ENCODE results near the gene GTPBP1. TPM values are rescaled to one million over a fixed set of nuclear protein-coding genes. Genes with fewer than 3 reads are reported as not detected.

GTPBP1 gene
- total RNA-seq, 1 experiment from 2014 or later = 108 TPM

DNA sequence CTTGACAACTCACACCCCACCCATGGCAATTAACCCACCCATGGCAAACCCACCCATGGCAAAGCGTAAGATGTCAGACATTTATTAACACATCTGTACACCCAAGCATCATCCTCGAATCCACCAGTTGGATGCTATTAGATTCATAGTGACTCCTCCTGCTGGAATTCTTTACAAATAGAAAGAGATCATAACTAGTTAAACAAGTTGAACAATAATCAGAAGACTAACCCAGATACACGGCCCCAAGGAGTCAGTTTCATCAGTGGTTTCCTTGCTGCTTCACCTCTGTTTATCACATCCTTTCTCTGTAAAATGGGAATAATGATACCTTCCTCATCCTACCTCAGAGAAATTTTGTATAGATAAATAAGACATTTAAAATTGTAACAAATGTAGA, 5.1 kb downstream of the GTPBP1 start:
- Histone ChIP-seq H3K79me2 (ENCODE audit: insufficient read depth, low read length) (peaks cover 46% of the 10 kb centered on the region; the same call in 1 of the 2 replicates), H3K27ac (ENCODE audit: insufficient read length, low read depth, low read length) (no peak overlapping the region)
- H3K4me3 Mint-ChIP-seq = no peak overlapping the region

More for the DNA sequence above, 5.1 kb downstream of the GTPBP1 start:
- H3K4me2 ChIP-seq (ENCODE audit: insufficient read depth, insufficient read length, low read length) = no peak overlapping the region
- no peaks in the 10 kb centered on the region for H3K9me3 ChIP-seq (ENCODE audit: control insufficient read depth, low read depth, low read length)
- no peak overlapping the region for H4K91ac ChIP-seq (ENCODE audit: insufficient read length, low read depth, low read length)
- no peak overlapping the region for H3K27ac Mint-ChIP-seq
- no peak overlapping the region for H2AK5ac ChIP-seq (ENCODE audit: insufficient read length, low read length)
- no peak overlapping the region for H2BK12ac ChIP-seq (ENCODE audit: insufficient read length, low read depth, low read length)
- H3K14ac ChIP-seq (ENCODE audit: insufficient read depth, low read length) = no peak overlapping the region
- H3K9me3 Mint-ChIP-seq = no peaks in the 10 kb centered on the region
- peaks cover 7 to 42% (median 36%) of the 10 kb centered on the region in 3 experiments; a peak in 6 of 7 replicates for H3K36me3 Mint-ChIP-seq (ENCODE audit: insufficient read depth in 1 of 3, low read depth in 3 of 3)
- no peak overlapping the region for H3K56ac ChIP-seq (ENCODE audit: insufficient read length, low read depth, low read length)
- no peak for DNase-seq
- no peak overlapping the region for H3K4ac ChIP-seq (ENCODE audit: low read depth, low read length)
- H2BK20ac ChIP-seq (ENCODE audit: low read depth, low read length, poor library complexity, severe bottlenecking) = no peak overlapping the region
- TF ChIP-seq, protein P1, sequence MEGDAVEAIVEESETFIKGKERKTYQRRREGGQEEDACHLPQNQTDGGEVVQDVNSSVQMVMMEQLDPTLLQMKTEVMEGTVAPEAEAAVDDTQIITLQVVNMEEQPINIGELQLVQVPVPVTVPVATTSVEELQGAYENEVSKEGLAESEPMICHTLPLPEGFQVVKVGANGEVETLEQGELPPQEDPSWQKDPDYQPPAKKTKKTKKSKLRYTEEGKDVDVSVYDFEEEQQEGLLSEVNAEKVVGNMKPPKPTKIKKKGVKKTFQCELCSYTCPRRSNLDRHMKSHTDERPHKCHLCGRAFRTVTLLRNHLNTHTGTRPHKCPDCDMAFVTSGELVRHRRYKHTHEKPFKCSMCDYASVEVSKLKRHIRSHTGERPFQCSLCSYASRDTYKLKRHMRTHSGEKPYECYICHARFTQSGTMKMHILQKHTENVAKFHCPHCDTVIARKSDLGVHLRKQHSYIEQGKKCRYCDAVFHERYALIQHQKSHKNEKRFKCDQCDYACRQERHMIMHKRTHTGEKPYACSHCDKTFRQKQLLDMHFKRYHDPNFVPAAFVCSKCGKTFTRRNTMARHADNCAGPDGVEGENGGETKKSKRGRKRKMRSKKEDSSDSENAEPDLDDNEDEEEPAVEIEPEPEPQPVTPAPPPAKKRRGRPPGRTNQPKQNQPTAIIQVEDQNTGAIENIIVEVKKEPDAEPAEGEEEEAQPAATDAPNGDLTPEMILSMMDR (conservative IDR thresholded peaks at IDR 0.05) = no peak
- H3K9ac ChIP-seq (ENCODE audit: extremely low read depth, insufficient read length, low read length) = no peak overlapping the region
- H2AFZ ChIP-seq (ENCODE audit: low read length) = no peak overlapping the region
- no peak overlapping the region for H2BK5ac ChIP-seq (ENCODE audit: insufficient read length, low read length)
- H3K4me1 Mint-ChIP-seq = peaks cover 48 to 59% of the 10 kb centered on the region in 2 experiments
- WGBS (ENCODE audit: extremely low coverage, insufficient read length, low lambda C conversion rate) = no CpG with 5 or more reads among the region's 3 CpGs
- H2BK120ac ChIP-seq (ENCODE audit: low read depth, low read length, poor library complexity, severe bottlenecking) = no peak overlapping the region
- no peak overlapping the region for H3K23ac ChIP-seq (ENCODE audit: insufficient read length, low read depth, low read length)
- H3T11ph ChIP-seq (ENCODE audit: low read length) = no peak overlapping the region
- H3K27me3 Mint-ChIP-seq (ENCODE audit: low read depth) = no peaks in the 10 kb centered on the region
- H3K4me1 ChIP-seq (ENCODE audit: insufficient read depth, low read length) = peaks cover 14% of the 10 kb centered on the region
- H3K27me3 ChIP-seq (ENCODE audit: insufficient read depth, low read length) = no peaks in the 10 kb centered on the region
- H3K18ac ChIP-seq (ENCODE audit: insufficient read length, low read depth, low read length) = no peak overlapping the region
- no peak overlapping the region for H4K5ac ChIP-seq (ENCODE audit: insufficient read length, low read depth, low read length)
- peaks cover 6% of the 10 kb centered on the region for H3K23me2 ChIP-seq (ENCODE audit: insufficient read length, low read depth, low read length, poor library complexity, severe bottlenecking)
- no peaks in the 10 kb centered on the region for H4K20me1 ChIP-seq (ENCODE audit: control insufficient read depth, insufficient read depth, insufficient read length)
- H2BK15ac ChIP-seq (ENCODE audit: low read depth, low read length) = no peak overlapping the region
- peaks cover 10% of the 10 kb centered on the region for H3K79me1 ChIP-seq (ENCODE audit: insufficient read depth, low read depth, low read length, poor library complexity, severe bottlenecking)
- H4K8ac ChIP-seq (replicated peaks; ENCODE audit: insufficient read length, low read depth, low read length) = no peak overlapping the region

Data from H9 (cell line).